ENCODE data around the gene NGB.

DNA sequence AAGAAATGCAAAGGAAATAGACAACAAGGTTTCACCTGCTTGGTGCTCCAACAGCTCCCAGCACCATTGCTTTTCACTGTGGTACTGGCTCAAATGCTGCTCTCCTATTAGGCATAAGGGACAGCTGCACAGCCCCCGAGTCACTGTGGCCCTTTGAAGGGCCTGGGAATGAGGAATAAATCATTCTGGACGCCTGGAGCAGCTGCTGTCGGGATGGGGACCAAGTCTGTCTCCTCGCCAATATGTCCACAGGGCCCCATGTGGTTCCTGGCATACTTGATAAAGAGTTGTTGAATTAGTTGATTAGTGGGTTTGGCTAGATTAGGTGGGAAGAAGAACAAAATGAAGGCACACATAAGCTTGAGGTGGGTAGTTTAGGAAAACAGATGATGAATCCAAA is 13.1 kb upstream of the NGB start:
- TF ChIP-seq, protein P1, sequence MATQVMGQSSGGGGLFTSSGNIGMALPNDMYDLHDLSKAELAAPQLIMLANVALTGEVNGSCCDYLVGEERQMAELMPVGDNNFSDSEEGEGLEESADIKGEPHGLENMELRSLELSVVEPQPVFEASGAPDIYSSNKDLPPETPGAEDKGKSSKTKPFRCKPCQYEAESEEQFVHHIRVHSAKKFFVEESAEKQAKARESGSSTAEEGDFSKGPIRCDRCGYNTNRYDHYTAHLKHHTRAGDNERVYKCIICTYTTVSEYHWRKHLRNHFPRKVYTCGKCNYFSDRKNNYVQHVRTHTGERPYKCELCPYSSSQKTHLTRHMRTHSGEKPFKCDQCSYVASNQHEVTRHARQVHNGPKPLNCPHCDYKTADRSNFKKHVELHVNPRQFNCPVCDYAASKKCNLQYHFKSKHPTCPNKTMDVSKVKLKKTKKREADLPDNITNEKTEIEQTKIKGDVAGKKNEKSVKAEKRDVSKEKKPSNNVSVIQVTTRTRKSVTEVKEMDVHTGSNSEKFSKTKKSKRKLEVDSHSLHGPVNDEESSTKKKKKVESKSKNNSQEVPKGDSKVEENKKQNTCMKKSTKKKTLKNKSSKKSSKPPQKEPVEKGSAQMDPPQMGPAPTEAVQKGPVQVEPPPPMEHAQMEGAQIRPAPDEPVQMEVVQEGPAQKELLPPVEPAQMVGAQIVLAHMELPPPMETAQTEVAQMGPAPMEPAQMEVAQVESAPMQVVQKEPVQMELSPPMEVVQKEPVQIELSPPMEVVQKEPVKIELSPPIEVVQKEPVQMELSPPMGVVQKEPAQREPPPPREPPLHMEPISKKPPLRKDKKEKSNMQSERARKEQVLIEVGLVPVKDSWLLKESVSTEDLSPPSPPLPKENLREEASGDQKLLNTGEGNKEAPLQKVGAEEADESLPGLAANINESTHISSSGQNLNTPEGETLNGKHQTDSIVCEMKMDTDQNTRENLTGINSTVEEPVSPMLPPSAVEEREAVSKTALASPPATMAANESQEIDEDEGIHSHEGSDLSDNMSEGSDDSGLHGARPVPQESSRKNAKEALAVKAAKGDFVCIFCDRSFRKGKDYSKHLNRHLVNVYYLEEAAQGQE (IDR thresholded peaks at IDR 0.05; ENCODE audit: insufficient replicate concordance, low read depth): no peak
- TF ChIP-seq, protein P2, sequence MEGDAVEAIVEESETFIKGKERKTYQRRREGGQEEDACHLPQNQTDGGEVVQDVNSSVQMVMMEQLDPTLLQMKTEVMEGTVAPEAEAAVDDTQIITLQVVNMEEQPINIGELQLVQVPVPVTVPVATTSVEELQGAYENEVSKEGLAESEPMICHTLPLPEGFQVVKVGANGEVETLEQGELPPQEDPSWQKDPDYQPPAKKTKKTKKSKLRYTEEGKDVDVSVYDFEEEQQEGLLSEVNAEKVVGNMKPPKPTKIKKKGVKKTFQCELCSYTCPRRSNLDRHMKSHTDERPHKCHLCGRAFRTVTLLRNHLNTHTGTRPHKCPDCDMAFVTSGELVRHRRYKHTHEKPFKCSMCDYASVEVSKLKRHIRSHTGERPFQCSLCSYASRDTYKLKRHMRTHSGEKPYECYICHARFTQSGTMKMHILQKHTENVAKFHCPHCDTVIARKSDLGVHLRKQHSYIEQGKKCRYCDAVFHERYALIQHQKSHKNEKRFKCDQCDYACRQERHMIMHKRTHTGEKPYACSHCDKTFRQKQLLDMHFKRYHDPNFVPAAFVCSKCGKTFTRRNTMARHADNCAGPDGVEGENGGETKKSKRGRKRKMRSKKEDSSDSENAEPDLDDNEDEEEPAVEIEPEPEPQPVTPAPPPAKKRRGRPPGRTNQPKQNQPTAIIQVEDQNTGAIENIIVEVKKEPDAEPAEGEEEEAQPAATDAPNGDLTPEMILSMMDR (IDR thresholded peaks at IDR 0.05; ENCODE audit: insufficient read depth, low read length): no peak
